Neutrophil (primary cell): ENCODE results near the gene DAAM2.

Experiments
- H3K27ac ChIP-seq: fragments of 200-600 bp; sonication (generic); 2 replicates; pipeline ENCODE4 v1.5.1; 2016; ENCODE audit warnings: mild to moderate bottlenecking, moderate library complexity
- H3K27me3 ChIP-seq: fragments of 200-600 bp; sonication (generic); 2 replicates; pipeline ENCODE4 v1.6.0; 2016; ENCODE audit warnings: mild to moderate bottlenecking
- H3K36me3 ChIP-seq: fragments of 200-600 bp; sonication (generic); 2 replicates; pipeline ENCODE4 v1.5.1; 2017
- H3K4me1 ChIP-seq, 2 experiments: fragments of 200-600 bp in 1 of 2; sonication (generic) in 1 of 2; 1 replicate in 1 of 2; 2 replicates in 1 of 2; pipeline versions ENCODE4 v1.5.1 to v1.6.1; 2013 to 2016; ENCODE audit warnings: low read depth in 1 of 2, low read length in 1 of 2, mild to moderate bottlenecking in 1 of 2, moderate library complexity in 1 of 2; ENCODE audit not compliant: control insufficient read depth in 1 of 2, insufficient read depth in 1 of 2
- H3K4me3 ChIP-seq, 2 experiments: fragments of 200-600 bp in 1 of 2; sonication (generic) in 1 of 2; 1 replicate in 1 of 2; 2 replicates in 1 of 2; pipeline ENCODE4 v1.5.1; 2013 to 2016; ENCODE audit warnings: low read depth in 1 of 2, low read length in 1 of 2, mild to moderate bottlenecking in 1 of 2, moderate library complexity in 1 of 2
- H3K9me3 ChIP-seq: fragments of 200-600 bp; sonication (generic); 2 replicates; pipeline ENCODE4 v1.5.1; 2016
- TF ChIP-seq, protein P1 (sequence below): fragments of 200-600 bp; sonication (generic); IDR thresholded peaks from 2 replicates; pipeline ENCODE4 v1.5.1; 2016; ENCODE audit warnings: antibody characterized with exemption

Gene DAAM2

DNA sequence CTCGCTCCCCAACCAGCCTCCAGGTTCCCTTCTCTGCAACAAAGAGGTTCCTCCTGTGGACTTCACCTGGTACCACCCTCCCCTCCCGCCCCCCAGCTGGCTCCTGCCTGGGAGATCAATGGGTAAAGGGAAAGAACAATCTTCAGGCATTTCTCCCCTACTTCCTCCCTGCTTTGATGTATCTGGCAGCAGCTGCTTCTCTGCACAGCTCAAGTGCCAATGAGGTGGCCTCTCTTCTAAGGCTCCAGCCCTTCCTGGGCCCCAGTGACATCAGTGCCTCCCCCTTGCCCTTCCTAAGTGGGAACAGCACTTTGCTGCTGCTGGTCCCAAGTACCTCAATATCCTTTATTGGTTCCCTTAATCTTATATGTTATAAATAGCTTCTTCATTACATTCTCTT, 118.6 kb downstream of the DAAM2 start:
- Histone ChIP-seq H3K27me3 (no peaks in the 10 kb centered on the region), H3K27ac (no peak overlapping the region), H3K4me1 (no peaks in the 10 kb centered on the region), H3K4me3 (no peak overlapping the region), H3K36me3 (no peaks in the 10 kb centered on the region), H3K9me3 (no peaks in the 10 kb centered on the region)
- TF ChIP-seq, protein P1, sequence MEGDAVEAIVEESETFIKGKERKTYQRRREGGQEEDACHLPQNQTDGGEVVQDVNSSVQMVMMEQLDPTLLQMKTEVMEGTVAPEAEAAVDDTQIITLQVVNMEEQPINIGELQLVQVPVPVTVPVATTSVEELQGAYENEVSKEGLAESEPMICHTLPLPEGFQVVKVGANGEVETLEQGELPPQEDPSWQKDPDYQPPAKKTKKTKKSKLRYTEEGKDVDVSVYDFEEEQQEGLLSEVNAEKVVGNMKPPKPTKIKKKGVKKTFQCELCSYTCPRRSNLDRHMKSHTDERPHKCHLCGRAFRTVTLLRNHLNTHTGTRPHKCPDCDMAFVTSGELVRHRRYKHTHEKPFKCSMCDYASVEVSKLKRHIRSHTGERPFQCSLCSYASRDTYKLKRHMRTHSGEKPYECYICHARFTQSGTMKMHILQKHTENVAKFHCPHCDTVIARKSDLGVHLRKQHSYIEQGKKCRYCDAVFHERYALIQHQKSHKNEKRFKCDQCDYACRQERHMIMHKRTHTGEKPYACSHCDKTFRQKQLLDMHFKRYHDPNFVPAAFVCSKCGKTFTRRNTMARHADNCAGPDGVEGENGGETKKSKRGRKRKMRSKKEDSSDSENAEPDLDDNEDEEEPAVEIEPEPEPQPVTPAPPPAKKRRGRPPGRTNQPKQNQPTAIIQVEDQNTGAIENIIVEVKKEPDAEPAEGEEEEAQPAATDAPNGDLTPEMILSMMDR: no peak

- H3K9me3 ChIP-seq: no peaks in the 10 kb centered on the region
- no peak overlapping the region for H3K4me3 ChIP-seq
- no peak overlapping the region for H3K27ac ChIP-seq
- H3K36me3 ChIP-seq: no peaks in the 10 kb centered on the region
- H3K27me3 ChIP-seq: no peaks in the 10 kb centered on the region
- H3K4me1 ChIP-seq: no peaks in the 10 kb centered on the region
- TF ChIP-seq, protein P1: no peak
Observed at GRCh38 chr6:39911513-39912125, 119.4 kb downstream of the DAAM2 start.

GRCh38 chr6:39912446-39912845, 120.3 kb downstream of the DAAM2 start:
- Histone ChIP-seq H3K4me1 (no peaks in the 10 kb centered on the region), H3K27me3 (no peaks in the 10 kb centered on the region), H3K4me3 (no peak overlapping the region), H3K27ac (no peak overlapping the region), H3K36me3 (no peaks in the 10 kb centered on the region), H3K9me3 (no peaks in the 10 kb centered on the region)
- TF ChIP-seq, protein P1: no peak

- H3K27ac ChIP-seq: no peak overlapping the region
- H3K4me1 ChIP-seq: no peaks in the 10 kb centered on the region
- no peaks in the 10 kb centered on the region for H3K36me3 ChIP-seq
- H3K9me3 ChIP-seq: no peaks in the 10 kb centered on the region
- no peaks in the 10 kb centered on the region for H3K27me3 ChIP-seq
- TF ChIP-seq, protein P1: no peak
- H3K4me3 ChIP-seq: no peak overlapping the region
Observed at GRCh38 chr6:39913391-39913916, 121.3 kb downstream of the DAAM2 start.

DNA sequence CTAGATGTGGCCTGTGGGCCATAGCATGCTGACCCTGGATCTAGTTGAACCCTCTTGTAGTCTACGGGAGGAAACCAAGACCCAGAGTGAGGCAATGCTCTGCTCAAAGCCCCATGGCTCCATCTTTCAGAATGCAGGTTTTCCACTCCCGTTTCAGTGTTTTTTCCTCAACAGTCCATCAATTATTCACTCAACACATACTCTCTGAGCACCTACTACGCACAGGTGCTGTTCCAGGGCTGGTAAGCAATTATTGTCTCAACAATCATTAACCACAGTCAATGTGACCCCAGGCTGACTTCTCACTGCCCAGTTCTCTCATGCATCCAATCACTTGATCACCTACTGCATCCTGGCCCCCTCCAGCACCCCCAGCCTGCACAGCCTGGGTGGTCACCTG, 122.1 kb downstream of the DAAM2 start:
- no peaks in the 10 kb centered on the region for H3K36me3 ChIP-seq
- H3K27ac ChIP-seq: no peak overlapping the region
- H3K4me3 ChIP-seq: no peak overlapping the region
- no peaks in the 10 kb centered on the region for H3K4me1 ChIP-seq
- no peaks in the 10 kb centered on the region for H3K9me3 ChIP-seq
- H3K27me3 ChIP-seq: no peaks in the 10 kb centered on the region
- TF ChIP-seq, protein P1: no peak
